VCaP (cell line): ENCODE results near the gene DCHS2.

Experiments
- H3K27ac ChIP-seq: fragments of 450-650 bp; 2 replicates; pipeline ENCODE4 v1.5.1; 2017
- CTCF ChIP-seq: fragments of 450-650 bp; conservative IDR thresholded peaks from 2 replicates; pipeline ENCODE4 v1.5.1; 2017; ENCODE audit warnings: mild to moderate bottlenecking, moderate library complexity

Gene DCHS2

GRCh38 chr4:154183264-154183663 is 308.3 kb downstream of the DCHS2 start:
- no peak for TF ChIP-seq CTCF

More at GRCh38 chr4:154183264-154183663, 308.3 kb downstream of the DCHS2 start:
- no peak overlapping the region for H3K27ac ChIP-seq
